Endometrial microvascular endothelial cells (primary cell): ENCODE measurements around the gene ZC3H10. TPM values are rescaled to one million over a fixed set of nuclear protein-coding genes. Genes with fewer than 3 reads are reported as not detected.
"Not testable (repeated sequence)": the region's sequence is repeated elsewhere in the genome, so short reads cannot be mapped to it uniquely, and the experiment has no call there.

ENCODE experiments used
- in situ Hi-C: cut with HindIII; loops from 2 replicates; pipeline ENCODE4 v1.10.0; 2017; ENCODE audit warnings: low sequenced_read_pairs, low pct_unique_long_range_greater_than_20kb; ENCODE audit errors: inconsistent ontology term
- total RNA-seq: library from RNA; depleted of rRNA; stranded (reverse); fragments of >200 nt; gene quantifications from one replicate; pipeline ENCODE4 v1.2.3, GENCODE V29; 2015; ENCODE audit errors: inconsistent ontology term

ZC3H10 gene
- total RNA-seq, 1 donor from 2014 or later: 3.0 TPM

GRCh38 chr12:56146492-56147460, 28.7 kb downstream of the ZC3H10 start:
- in situ Hi-C loops: no loop called here

DNA sequence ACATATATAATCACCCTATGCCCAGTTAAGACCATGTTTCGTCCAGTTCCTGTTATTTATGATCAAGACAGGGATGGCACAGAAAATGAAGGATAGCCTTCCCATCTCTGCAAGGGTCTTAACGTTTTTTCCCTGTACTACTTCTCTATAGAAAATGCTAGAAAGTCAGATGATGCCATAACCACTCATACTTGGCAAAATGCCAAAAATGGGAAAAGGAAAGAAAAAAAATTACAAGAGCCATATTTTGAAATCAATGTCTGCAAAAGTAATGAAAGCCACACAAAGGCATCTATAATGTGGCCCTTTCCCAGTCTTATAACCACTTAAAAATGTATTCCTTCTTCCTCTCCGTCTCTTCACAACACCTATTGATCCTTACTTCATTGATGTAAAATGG, 32.5 kb downstream of the ZC3H10 start:
- in situ Hi-C loops: no loop called here

GRCh38 chr12:56151672-56152131, 33.6 kb downstream of the ZC3H10 start:
- in situ Hi-C loops: no loop called here

GRCh38 chr12:56152132-56152755, 34.2 kb downstream of the ZC3H10 start, which contains the start of gene MYL6B:
Gene MYL6B (plus strand): TSS chr12:56152587. CDS start chr12:56153919, 1,332 bp downstream.
- in situ Hi-C loops: no loop called here

- in situ Hi-C loops: no loop called here
Measured at GRCh38 chr12:56152756-56153677, 35.0 kb downstream of the ZC3H10 start.

DNA sequence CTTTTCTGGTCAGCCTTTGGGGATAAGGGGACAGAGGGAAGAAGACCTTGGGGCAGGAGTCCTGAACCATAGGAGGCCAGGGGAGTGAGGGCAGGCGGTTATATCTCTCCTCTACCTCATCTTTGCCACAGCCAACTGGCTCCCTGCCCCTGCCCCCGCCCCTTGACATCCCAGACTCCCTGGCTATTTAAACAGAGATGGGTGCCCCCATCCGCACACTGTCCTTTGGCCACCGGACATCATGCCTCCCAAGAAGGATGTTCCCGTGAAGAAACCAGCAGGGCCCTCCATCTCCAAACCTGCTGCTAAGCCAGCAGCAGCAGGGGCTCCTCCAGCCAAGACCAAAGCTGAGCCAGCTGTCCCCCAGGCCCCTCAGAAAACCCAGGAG, 35.6 kb downstream of the ZC3H10 start:
- in situ Hi-C loops: no loop called here

DNA sequence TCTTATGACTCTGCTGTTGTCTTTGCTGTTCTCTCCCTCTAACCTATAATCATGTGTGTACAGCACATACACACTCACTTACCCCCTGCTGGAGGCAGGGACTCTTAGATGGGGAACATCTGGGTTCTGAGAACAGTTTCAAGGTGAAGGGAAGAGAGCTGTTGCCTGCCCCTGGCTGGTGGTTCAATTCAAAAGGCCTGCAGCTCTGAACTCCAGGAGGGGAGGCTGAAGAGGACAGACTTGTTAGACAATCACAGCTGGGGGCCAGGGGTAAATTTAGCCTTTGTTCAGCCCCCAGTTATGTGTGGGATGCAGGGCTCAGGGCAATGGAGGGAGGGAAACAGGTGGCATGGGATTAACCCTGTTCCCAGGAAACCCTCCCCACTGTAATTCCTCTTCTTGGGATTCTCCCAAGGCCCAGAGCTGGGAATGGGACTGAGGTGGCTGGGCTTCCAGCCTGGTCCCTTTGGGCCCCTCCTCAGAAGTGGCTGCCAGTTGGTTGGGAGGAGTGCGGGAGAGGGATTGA, 36.2 kb downstream of the ZC3H10 start:
- in situ Hi-C loops: no loop called here

DNA sequence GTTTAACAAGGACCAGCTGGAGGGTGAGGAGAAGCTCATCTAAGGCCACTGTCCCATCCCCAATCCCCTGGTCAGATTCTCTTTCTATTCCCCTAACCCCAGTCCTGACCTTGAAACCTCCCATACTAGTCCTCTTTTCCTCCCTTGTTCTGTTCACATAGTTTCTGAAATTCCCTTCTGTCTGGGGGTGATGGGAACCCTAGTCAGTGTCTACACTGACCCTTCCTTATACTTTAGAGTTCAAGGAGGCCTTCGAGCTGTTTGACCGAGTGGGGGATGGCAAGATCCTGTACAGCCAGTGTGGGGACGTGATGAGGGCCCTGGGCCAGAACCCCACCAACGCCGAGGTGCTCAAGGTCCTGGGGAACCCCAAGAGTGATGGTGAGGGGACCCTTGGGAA, 36.8 kb downstream of the ZC3H10 start:
- in situ Hi-C loops: no loop called here

- in situ Hi-C loops: no loop called here
Measured at GRCh38 chr12:56155256-56155845, 37.3 kb downstream of the ZC3H10 start.

- in situ Hi-C loops: not testable (repeated sequence)
Measured at GRCh38 chr12:56156464-56157200, 38.6 kb downstream of the ZC3H10 start.

DNA sequence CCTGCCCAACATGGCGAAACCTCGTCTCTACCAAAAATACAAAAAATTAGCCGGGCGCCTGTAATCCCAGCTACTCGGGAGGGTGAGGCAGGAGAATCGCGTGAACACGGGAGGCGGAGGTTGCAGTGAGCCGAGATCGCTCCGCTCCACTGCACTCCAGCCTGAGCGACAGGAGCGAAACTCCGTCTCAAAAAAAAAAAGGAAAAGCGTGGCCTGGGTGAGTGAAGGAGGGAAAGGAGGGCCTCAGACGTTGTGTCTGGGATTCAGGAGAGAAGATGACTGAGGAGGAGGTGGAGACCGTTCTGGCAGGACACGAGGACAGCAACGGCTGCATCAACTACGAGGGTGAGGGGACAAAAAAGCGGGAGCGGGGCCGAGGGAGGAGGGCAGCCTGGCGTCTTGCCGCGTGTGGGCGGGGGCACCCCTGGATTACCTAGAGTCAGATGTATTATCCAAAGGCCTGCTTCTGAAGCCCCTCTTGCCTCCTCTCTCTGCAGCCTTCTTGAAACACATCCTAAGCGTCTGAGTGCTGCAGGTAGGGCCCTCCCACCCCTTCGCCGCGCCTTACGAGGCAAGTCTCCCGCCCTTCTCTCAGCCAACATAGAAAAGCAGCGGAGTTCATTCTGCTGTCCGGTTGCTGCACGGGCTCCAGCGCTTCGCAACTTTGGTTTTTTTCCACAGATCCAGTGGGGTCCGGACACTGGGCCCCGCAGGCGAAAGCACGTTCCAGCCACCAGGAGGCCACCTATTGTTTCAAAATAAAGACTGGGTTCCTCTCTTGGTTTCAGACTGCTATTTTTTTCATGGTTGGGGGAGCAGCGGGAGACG, 39.3 kb downstream of the ZC3H10 start:
- in situ Hi-C loops: no loop called here

DNA sequence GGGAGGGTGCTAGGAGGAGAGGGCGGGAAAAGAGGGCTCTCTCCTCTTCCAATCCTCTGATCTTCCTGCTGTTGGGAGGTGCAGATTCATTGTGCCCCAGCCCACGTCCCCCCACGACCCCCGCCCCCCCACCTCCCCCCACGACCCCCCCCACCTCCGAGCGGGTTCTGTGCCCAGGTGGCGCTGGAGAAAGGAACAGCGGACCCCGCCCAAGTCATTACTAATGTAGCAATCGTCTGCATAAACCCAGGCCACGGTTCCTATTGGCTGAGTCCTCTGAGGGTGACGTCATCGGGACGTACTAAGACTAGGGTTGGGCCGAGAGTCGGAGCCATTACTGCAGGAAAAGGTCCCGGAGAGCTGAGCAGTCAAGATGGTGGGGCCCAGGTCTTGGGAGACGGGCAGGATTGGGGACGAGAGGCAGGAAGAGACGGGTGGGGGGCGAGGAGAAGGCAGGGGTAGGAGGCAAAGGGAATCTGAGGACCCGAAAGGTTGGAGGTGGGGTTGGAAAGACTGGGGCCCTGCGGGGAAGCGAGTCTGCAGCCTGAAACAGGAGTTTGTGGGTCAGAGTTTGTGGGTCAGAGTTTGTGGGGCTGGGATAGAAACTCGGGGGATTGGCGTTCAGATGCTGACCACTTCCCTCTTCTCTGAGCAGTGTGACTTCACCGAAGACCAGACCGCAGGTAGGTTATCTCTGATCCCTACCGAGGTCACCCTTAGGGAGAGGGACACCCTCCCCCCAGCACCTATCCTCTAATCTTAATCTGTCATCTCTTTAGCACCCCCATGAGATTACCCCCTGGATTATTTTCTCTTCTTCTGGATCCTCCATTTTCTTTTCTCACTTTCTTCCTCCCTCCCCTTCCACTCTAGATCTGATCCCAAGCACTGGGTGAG, 40.2 kb downstream of the ZC3H10 start, which contains the start of gene MYL6:
MYL6 (plus strand) TSS at position 331 of the 897 bp plus-strand sequence; CDS start at position 374, 43 bp downstream.
- in situ Hi-C loops: no loop called here

GRCh38 chr12:56158926-56159461, 40.9 kb downstream of the ZC3H10 start:
- in situ Hi-C loops: no loop called here

DNA sequence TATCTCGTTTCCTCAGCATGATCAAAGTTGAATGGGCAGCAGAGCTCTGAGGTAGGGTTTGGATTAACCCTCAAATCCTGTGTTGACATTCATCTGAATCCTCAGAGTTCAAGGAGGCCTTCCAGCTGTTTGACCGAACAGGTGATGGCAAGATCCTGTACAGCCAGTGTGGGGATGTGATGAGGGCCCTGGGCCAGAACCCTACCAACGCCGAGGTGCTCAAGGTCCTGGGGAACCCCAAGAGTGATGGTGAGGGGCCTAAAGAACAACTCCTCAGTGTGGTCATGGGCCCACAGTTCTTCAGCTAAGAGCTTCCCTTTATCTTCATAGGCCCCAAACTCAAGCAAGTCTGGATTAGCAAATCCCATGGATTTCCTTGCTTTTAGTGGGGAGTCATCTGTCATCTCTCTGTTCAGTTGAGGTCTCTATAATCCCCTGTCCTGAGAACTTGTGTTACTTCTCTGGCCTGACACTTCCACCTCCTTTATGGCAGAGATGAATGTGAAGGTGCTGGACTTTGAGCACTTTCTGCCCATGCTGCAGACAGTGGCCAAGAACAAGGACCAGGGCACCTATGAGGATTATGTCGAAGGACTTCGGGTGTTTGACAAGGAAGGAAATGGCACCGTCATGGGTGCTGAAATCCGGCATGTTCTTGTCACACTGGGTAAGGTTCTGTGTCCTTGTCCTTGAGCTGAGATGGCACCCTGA, 41.6 kb downstream of the ZC3H10 start:
- in situ Hi-C loops: no loop called here

DNA sequence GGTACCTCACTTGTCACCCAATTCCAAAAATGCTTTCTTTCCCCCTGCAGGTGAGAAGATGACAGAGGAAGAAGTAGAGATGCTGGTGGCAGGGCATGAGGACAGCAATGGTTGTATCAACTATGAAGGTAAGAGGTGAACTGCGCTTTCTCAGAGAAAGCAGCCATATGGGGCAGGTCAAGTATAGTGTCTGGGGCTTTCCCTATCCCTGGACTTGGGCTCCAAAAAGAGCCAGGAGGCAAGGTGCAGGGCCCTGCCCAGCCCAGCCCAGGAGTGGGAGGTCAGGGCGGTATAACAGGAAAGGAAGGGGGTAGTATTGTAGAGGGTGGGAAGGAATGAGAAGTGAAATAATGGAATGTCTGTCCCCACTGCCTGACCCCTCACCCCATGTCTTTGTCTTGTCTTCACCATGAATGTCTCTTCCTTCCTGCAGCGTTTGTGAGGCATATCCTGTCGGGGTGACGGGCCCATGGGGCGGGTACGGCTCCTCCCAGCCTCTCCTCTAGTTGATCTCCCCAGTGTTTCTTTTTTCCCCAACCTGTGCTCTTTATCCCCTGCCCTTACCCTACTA, 42.2 kb downstream of the ZC3H10 start:
- in situ Hi-C loops: no loop called here
